ENCODE results near the gene SORL1.

Gene SORL1

DNA sequence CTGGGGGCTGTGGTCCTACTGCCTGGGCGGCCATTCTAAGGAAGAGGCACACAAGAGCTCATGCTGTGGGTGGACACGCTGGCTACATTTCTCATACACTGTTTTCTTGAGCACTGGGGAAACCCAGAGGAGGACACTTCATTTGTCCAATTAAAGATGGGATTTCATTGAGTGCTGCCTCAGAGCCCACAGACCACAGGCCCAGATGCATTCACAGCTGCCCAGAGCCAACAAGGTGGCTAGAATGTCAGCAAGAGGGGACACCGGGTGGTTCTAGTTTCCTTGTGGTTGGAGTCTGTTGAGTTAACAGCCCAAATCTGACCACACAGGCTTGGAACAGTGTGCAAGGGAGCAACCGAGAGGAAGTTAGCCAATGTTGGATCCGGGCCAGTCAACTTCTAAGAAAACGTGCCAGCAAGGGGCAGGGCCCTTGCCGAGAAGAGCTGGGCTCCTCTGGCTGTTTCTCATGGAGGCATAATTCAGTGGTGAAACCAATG is 35.0 kb upstream of the SORL1 start:
- Histone ChIP-seq H3K4me1 (ENCODE audit: insufficient read depth, low read length) (peaks cover 51% of the 10 kb centered on the region), H2AFZ (ENCODE audit: low read depth, low read length) (no peak overlapping the region), H3K9ac (ENCODE audit: low read depth, low read length) (peak overlapping the region; percentile 19), H3K27ac (ENCODE audit: low read length) (peak overlapping the region; percentile 72), H3K36me3 (ENCODE audit: insufficient read depth, low read length) (no peaks in the 10 kb centered on the region), H3K4me3 (ENCODE audit: low read depth in 1 of 2, low read length in 2 of 2) (no peak overlapping the region), H3K9me3 (ENCODE audit: insufficient read depth, low read length, severe bottlenecking) (no peaks in the 10 kb centered on the region), H3K4me2 (ENCODE audit: insufficient read depth, low read length) (peak overlapping the region; percentile 20), H4K20me1 (ENCODE audit: insufficient read depth, low read length) (no peaks in the 10 kb centered on the region), H3K27me3 (ENCODE audit: insufficient read depth, low read length, poor library complexity) (no peaks in the 10 kb centered on the region), H3K79me2 (ENCODE audit: insufficient read depth, low read length) (no peaks in the 10 kb centered on the region)
- no peak for TF ChIP-seq CTCF (IDR thresholded peaks at IDR 0.05; ENCODE audit: borderline replicate concordance, extremely low read depth, low read length, poor library complexity, severe bottlenecking)
- TF ChIP-seq EZH2 (IDR thresholded peaks at IDR 0.05; ENCODE audit: borderline replicate concordance, low read depth, low read length, severe bottlenecking) = no peak
- ATAC-seq (ENCODE audit: insufficient read depth, low read depth) = peak; percentile 83
- peak; percentile 96 for DNase-seq

DNA sequence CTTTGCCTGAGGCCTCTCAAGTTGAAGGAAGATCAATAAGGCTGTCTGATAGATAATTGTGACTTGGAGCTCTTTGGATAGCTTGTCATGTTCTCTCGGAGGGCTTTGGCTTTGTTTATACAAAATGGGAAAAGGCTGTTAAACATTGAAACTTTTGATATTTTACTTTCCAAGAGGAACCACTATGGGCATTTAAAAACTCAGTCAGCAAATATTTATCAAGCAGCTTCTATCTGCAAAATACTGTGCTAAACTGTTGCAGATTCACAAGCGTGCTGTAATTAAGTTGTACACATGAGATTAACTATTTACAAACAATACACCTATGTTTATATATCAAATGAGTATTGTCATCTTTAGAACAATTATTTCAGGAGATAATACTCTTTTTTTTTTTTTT is 34.5 kb upstream of the SORL1 start:
- Histone ChIP-seq H3K9ac (ENCODE audit: low read depth, low read length) (peak overlapping the region; percentile 19), H3K9me3 (ENCODE audit: insufficient read depth, low read length, severe bottlenecking) (no peaks in the 10 kb centered on the region), H3K4me2 (ENCODE audit: insufficient read depth, low read length) (peak overlapping the region; percentile 20), H3K79me2 (ENCODE audit: insufficient read depth, low read length) (no peaks in the 10 kb centered on the region), H3K27ac (ENCODE audit: low read length) (peak overlapping the region; percentile 72), H3K27me3 (ENCODE audit: insufficient read depth, low read length, poor library complexity) (no peaks in the 10 kb centered on the region), H4K20me1 (ENCODE audit: insufficient read depth, low read length) (no peaks in the 10 kb centered on the region), H3K36me3 (ENCODE audit: insufficient read depth, low read length) (no peaks in the 10 kb centered on the region), H3K4me1 (ENCODE audit: insufficient read depth, low read length) (peaks cover 53% of the 10 kb centered on the region), H2AFZ (ENCODE audit: low read depth, low read length) (no peak overlapping the region), H3K4me3 (ENCODE audit: low read depth in 1 of 2, low read length in 2 of 2) (no peak overlapping the region)
- TF ChIP-seq CTCF (IDR thresholded peaks at IDR 0.05; ENCODE audit: borderline replicate concordance, extremely low read depth, low read length, poor library complexity, severe bottlenecking) (no peak), EZH2 (IDR thresholded peaks at IDR 0.05; ENCODE audit: borderline replicate concordance, low read depth, low read length, severe bottlenecking) (no peak)
- no peak for ATAC-seq (ENCODE audit: insufficient read depth, low read depth)
- no peak for DNase-seq

DNA sequence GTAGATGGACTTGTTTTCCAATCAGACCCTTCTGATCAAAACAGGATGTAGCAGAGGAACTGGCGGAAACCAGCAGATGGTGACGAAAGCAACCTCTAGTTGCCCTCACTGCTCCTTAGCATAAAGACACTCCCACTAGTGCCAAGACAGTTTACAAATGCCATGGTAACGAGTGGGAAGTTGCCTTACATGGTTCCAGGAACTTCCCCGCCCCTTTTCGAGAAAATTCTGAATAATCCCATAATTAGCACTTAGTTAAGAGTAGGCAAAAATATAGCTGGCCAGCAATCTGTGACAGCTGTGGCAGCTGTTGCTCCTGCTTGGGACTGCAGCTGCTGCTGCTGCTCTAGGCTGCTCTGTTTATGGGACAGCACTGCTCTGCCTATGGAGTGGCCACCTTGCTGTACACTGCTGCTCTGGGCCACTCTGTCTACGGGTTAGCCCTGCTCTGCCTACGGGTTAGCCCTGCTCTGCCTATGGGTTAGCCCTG is 33.4 kb upstream of the SORL1 start:
- Histone ChIP-seq H3K4me1 (ENCODE audit: insufficient read depth, low read length) (peaks cover 59% of the 10 kb centered on the region), H3K27me3 (ENCODE audit: insufficient read depth, low read length, poor library complexity) (no peaks in the 10 kb centered on the region), H3K36me3 (ENCODE audit: insufficient read depth, low read length) (no peaks in the 10 kb centered on the region), H2AFZ (ENCODE audit: low read depth, low read length) (no peak overlapping the region), H3K79me2 (ENCODE audit: insufficient read depth, low read length) (no peaks in the 10 kb centered on the region), H3K27ac (ENCODE audit: low read length) (peak overlapping the region; percentile 72), H3K9ac (ENCODE audit: low read depth, low read length) (no peak overlapping the region; the same call in 1 of the 2 replicates), H3K4me3 (ENCODE audit: low read depth in 1 of 2, low read length in 2 of 2) (no peak overlapping the region), H3K9me3 (ENCODE audit: insufficient read depth, low read length, severe bottlenecking) (no peaks in the 10 kb centered on the region), H3K4me2 (ENCODE audit: insufficient read depth, low read length) (no peak overlapping the region; the same call in 1 of the 2 replicates), H4K20me1 (ENCODE audit: insufficient read depth, low read length) (no peaks in the 10 kb centered on the region)
- peak; percentile 80 for DNase-seq
- peak; percentile 62 for ATAC-seq (ENCODE audit: insufficient read depth, low read depth)
- TF ChIP-seq EZH2 (IDR thresholded peaks at IDR 0.05; ENCODE audit: borderline replicate concordance, low read depth, low read length, severe bottlenecking) (no peak), CTCF (IDR thresholded peaks at IDR 0.05; ENCODE audit: borderline replicate concordance, extremely low read depth, low read length, poor library complexity, severe bottlenecking) (peak; percentile 38)
